ENCODE measurements around the gene AGAP5. TPM values are rescaled to one million over a fixed set of nuclear protein-coding genes. Genes with fewer than 3 reads are reported as not detected.

Gene AGAP5
- total and polyA plus RNA-seq, 2 of the 13 experiments (the other 11 are each of a cell fraction or from before 2014, with no cell fraction given): 5.3 to 7.9 TPM

DNA sequence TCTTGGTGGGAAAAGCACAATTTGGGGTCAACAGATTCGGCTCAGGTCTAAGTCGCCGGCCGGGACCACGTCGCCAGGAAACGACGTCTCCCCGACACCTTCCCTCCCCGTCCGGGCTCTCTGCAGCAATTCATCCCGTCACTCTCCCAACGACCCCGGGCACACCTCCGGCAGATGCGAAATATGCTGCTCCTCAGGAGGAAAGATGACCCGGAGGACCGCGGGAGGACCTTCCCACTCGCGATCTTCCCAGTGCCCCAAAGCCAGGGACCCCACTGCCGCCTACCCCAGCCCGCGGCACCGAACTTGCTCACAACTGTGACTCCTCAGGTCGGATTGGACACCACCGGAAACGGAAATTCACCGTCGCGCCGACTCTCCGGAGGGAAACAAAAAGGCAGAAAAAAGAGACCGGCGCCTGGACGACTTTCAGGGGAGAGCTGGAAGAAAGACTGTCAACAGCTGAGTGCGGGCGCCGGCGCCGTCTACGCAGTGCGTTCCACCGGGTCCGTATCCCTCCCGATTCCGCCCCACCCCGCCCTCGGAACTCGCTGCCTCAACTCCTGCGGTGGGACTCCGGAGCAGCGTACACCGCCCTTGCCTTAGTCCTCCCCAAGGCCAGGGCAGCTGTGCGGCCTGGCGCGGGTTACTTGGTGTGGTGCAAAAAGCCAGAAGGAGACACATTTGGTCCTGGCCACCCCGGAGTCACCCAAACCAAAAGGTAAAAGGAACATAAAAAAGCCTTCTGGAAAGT, 32.4 kb upstream of the AGAP5 start (continued):
- TF ChIP-seq TCF7 (IDR thresholded peaks at IDR 0.05; ENCODE audit: low read depth) (no peak), TP53 (CRISPR knock-in tag; conservative IDR thresholded peaks at IDR 0.05) (peak; percentile 59; the same call in 1 of the 2 replicates), KDM4B (CRISPR knock-in tag; IDR thresholded peaks at IDR 0.05) (no peak), ZNF33A (CRISPR knock-in tag; IDR thresholded peaks at IDR 0.05; ENCODE audit: borderline replicate concordance) (0 out of 2 replicates have a peak, but pooled peaks have one; percentile 2), ZNF547 (CRISPR knock-in tag; IDR thresholded peaks at IDR 0.05) (peak; percentile 68), ZNF44 (CRISPR knock-in tag; IDR thresholded peaks at IDR 0.05) (peak; percentile 26; the same call in 1 of the 2 replicates), SP4 (CRISPR knock-in tag; IDR thresholded peaks at IDR 0.05) (0 out of 2 replicates have a peak, but pooled peaks have one; percentile 22), CBX1 (IDR thresholded peaks at IDR 0.05; ENCODE audit: low read depth) (peak; percentile 69), KAT8 (CRISPR knock-in tag; IDR thresholded peaks at IDR 0.05) (peak; percentile 98), FOXM1 (CRISPR knock-in tag; IDR thresholded peaks at IDR 0.05) (no peak), KDM5B (CRISPR knock-in tag; IDR thresholded peaks at IDR 0.05; ENCODE audit: borderline replicate concordance) (peak; percentile 95), SMARCC2 (IDR thresholded peaks at IDR 0.05) (no peak), NKX3-1 (CRISPR knock-in tag; IDR thresholded peaks at IDR 0.05) (no peak), ZNF205 (CRISPR knock-in tag; IDR thresholded peaks at IDR 0.05) (peak; percentile 73; the same call in 1 of the 2 replicates), ZKSCAN1 (IDR thresholded peaks at IDR 0.05; ENCODE audit: low read length) (peak; percentile 17; the same call in 1 of the 2 replicates), SOX5 (CRISPR knock-in tag; IDR thresholded peaks at IDR 0.05; ENCODE audit: borderline replicate concordance) (peak; percentile 55), KDM3A (CRISPR knock-in tag; IDR thresholded peaks at IDR 0.05; ENCODE audit: low read depth) (peak; percentile 66; the same call in 1 of the 2 replicates), FOSL1 (CRISPR knock-in tag; IDR thresholded peaks at IDR 0.05; ENCODE audit: borderline replicate concordance) (0 out of 2 replicates have a peak, but pooled peaks have one; percentile 5)
- TF ChIP-seq, protein P1, sequence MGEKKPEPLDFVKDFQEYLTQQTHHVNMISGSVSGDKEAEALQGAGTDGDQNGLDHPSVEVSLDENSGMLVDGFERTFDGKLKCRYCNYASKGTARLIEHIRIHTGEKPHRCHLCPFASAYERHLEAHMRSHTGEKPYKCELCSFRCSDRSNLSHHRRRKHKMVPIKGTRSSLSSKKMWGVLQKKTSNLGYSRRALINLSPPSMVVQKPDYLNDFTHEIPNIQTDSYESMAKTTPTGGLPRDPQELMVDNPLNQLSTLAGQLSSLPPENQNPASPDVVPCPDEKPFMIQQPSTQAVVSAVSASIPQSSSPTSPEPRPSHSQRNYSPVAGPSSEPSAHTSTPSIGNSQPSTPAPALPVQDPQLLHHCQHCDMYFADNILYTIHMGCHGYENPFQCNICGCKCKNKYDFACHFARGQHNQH (CRISPR knock-in tag; IDR thresholded peaks at IDR 0.05): peak; percentile 91
- TF ChIP-seq, protein P2, sequence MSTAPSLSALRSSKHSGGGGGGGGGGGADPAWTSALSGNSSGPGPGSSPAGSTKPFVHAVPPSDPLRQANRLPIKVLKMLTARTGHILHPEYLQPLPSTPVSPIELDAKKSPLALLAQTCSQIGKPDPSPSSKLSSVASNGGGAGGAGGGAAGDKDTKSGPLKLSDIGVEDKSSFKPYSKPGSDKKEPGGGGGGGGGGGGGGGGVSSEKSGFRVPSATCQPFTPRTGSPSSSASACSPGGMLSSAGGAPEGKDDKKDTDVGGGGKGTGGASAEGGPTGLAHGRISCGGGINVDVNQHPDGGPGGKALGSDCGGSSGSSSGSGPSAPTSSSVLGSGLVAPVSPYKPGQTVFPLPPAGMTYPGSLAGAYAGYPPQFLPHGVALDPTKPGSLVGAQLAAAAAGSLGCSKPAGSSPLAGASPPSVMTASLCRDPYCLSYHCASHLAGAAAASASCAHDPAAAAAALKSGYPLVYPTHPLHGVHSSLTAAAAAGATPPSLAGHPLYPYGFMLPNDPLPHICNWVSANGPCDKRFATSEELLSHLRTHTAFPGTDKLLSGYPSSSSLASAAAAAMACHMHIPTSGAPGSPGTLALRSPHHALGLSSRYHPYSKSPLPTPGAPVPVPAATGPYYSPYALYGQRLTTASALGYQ (CRISPR knock-in tag; IDR thresholded peaks at IDR 0.05): no peak
- TF ChIP-seq, protein P3, sequence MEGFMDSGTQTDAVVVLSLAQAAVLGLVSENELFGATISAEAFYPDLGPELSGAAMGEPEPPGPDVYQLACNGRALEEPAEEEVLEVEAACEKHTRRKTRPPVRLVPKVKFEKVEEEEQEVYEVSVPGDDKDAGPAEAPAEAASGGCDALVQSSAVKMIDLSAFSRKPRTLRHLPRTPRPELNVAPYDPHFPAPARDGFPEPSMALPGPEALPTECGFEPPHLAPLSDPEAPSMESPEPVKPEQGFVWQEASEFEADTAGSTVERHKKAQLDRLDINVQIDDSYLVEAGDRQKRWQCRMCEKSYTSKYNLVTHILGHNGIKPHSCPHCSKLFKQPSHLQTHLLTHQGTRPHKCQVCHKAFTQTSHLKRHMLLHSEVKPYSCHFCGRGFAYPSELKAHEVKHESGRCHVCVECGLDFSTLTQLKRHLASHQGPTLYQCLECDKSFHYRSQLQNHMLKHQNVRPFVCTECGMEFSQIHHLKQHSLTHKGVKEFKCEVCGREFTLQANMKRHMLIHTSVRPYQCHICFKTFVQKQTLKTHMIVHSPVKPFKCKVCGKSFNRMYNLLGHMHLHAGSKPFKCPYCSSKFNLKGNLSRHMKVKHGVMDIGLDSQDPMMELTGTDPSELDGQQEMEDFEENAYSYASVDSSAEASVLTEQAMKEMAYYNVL (CRISPR knock-in tag; IDR thresholded peaks at IDR 0.05; ENCODE audit: borderline replicate concordance): peak; percentile 87; the same call in 1 of the 2 replicates
- TF ChIP-seq, protein P4, sequence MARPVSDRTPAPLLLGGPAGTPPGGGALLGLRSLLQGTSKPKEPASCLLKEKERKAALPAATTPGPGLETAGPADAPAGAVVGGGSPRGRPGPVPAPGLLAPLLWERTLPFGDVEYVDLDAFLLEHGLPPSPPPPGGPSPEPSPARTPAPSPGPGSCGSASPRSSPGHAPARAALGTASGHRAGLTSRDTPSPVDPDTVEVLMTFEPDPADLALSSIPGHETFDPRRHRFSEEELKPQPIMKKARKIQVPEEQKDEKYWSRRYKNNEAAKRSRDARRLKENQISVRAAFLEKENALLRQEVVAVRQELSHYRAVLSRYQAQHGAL (CRISPR knock-in tag; IDR thresholded peaks at IDR 0.05; ENCODE audit: not compliant biosample characterization): no peak
- TF ChIP-seq, protein P5, sequence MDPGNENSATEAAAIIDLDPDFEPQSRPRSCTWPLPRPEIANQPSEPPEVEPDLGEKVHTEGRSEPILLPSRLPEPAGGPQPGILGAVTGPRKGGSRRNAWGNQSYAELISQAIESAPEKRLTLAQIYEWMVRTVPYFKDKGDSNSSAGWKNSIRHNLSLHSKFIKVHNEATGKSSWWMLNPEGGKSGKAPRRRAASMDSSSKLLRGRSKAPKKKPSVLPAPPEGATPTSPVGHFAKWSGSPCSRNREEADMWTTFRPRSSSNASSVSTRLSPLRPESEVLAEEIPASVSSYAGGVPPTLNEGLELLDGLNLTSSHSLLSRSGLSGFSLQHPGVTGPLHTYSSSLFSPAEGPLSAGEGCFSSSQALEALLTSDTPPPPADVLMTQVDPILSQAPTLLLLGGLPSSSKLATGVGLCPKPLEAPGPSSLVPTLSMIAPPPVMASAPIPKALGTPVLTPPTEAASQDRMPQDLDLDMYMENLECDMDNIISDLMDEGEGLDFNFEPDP (CRISPR knock-in tag; conservative IDR thresholded peaks at IDR 0.05): no peak

All from HepG2 (cell line).